HEK293 (cell line): Measurements from ENCODE around the gene AKAP8L.

Experiments used
- EGR2 ChIP-seq: fragments of 450-650 bp; formaldehyde crosslinking; IDR thresholded peaks from 2 replicates; pipeline ENCODE4 v1.5.1; 2016; ENCODE audit warnings: low read depth, missing biosample characterization, missing genetic modification characterization
- GLIS2 ChIP-seq: fragments of 450-650 bp; formaldehyde crosslinking; IDR thresholded peaks from 2 replicates; pipeline ENCODE4 v1.5.1; 2016; ENCODE audit warnings: missing biosample characterization, missing genetic modification characterization
- MZF1 ChIP-seq: fragments of 450-650 bp; formaldehyde crosslinking; IDR thresholded peaks from 2 replicates; pipeline ENCODE4 v1.5.1; 2017; ENCODE audit warnings: missing biosample characterization, missing genetic modification characterization, borderline replicate concordance
- ZBTB21 ChIP-seq: fragments of 450-650 bp; formaldehyde crosslinking; IDR thresholded peaks from 2 replicates; pipeline ENCODE4 v1.5.1; 2017; ENCODE audit warnings: missing biosample characterization, missing genetic modification characterization
- ZNF629 ChIP-seq: fragments of 450-650 bp; formaldehyde crosslinking; IDR thresholded peaks from 2 replicates; pipeline ENCODE4 v1.5.1; 2017; ENCODE audit warnings: missing biosample characterization, missing genetic modification characterization
- ZXDB ChIP-seq: fragments of 450-650 bp; formaldehyde crosslinking; IDR thresholded peaks from 2 replicates; pipeline ENCODE4 v1.5.1; 2016; ENCODE audit warnings: missing biosample characterization, missing genetic modification characterization
- TF ChIP-seq, protein P1 (sequence below): fragments of 450-650 bp; formaldehyde crosslinking; IDR thresholded peaks from 2 replicates; pipeline ENCODE4 v1.5.1; 2016; ENCODE audit warnings: missing biosample characterization, missing genetic modification characterization

The AKAP8L gene

DNA sequence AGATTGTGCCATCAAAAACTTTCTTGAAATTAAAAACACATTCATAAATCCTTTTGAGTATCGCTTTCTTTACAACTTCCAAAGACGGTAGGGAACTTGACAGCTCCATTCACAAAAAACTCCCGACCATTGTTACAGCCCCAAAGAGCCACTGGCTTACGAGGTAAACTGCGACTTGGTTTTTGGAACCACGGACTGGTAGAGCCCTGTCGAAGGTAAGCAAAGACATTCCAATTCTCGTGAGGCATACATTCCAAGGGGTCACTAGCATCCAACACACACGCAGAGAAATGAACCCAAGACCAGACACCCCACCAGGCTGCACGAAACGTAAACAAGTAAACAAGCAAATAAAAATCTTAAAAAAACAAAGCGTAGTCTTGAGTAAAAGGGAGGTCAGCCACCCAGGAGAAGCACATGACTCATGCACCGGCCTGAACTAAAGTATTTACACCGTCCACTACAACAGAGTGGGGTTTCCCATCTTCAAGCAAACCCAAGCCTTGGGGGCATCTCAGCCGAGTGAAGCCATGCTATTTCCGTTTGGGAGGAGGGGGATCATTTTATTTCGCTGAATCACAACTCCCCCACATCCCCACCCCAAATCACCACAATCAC lies 87.9 kb downstream of the AKAP8L start (continued):
- TF ChIP-seq, protein P1, sequence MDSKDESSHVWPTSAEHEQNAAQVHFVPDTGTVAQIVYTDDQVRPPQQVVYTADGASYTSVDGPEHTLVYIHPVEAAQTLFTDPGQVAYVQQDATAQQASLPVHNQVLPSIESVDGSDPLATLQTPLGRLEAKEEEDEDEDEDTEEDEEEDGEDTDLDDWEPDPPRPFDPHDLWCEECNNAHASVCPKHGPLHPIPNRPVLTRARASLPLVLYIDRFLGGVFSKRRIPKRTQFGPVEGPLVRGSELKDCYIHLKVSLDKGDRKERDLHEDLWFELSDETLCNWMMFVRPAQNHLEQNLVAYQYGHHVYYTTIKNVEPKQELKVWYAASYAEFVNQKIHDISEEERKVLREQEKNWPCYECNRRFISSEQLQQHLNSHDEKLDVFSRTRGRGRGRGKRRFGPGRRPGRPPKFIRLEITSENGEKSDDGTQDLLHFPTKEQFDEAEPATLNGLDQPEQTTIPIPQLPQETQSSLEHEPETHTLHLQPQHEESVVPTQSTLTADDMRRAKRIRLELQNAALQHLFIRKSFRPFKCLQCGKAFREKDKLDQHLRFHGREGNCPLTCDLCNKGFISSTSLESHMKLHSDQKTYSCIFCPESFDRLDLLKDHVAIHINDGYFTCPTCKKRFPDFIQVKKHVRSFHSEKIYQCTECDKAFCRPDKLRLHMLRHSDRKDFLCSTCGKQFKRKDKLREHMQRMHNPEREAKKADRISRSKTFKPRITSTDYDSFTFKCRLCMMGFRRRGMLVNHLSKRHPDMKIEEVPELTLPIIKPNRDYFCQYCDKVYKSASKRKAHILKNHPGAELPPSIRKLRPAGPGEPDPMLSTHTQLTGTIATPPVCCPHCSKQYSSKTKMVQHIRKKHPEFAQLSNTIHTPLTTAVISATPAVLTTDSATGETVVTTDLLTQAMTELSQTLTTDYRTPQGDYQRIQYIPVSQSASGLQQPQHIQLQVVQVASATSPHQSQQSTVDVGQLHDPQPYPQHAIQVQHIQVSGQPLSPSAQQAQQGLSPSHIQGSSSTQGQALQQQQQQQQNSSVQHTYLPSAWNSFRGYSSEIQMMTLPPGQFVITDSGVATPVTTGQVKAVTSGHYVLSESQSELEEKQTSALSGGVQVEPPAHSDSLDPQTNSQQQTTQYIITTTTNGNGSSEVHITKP = peak; percentile 82
- peak; percentile 68 for TF ChIP-seq ZXDB (tag by site-specific recombination)
- TF ChIP-seq ZBTB21 = 0 out of 2 replicates have a peak, but pooled peaks have one; percentile 14
- 0 out of 2 replicates have a peak, but pooled peaks have one; percentile 24 for TF ChIP-seq EGR2
- TF ChIP-seq GLIS2 = peak; percentile 39; the same call in 1 of the 2 replicates
- TF ChIP-seq MZF1 = peak; percentile 34; the same call in 1 of the 2 replicates
- TF ChIP-seq ZNF629 (tag by site-specific recombination) = 0 out of 2 replicates have a peak, but pooled peaks have one; percentile 12
- TF ChIP-seq, all 188 proteins: peak for 10
